Testis (tissue), 2 donors: ENCODE data around the gene ACOX3.

ENCODE experiments used
- CTCF ChIP-seq, 3 experiments: fragments of 450-650 bp in 2 of 3; fragments of 200-600 bp in 1 of 3; sonication (generic) in 1 of 3; IDR thresholded peaks; one replicate each; pipeline ENCODE4 v1.5.1; 2016 to 2019; ENCODE audit warnings: antibody characterized with exemption in 3 of 3, mild to moderate bottlenecking in 2 of 3, moderate library complexity in 1 of 3
- POLR2A ChIP-seq: fragments of 450-650 bp; IDR thresholded peaks from one replicate; pipeline ENCODE4 v1.6.1; 2017; ENCODE audit warnings: antibody characterized with exemption, mild to moderate bottlenecking, moderate library complexity

GRCh38 chr4:8387615-8388527, 52.7 kb downstream of the ACOX3 start:
- TF ChIP-seq CTCF (IDR thresholded peaks at IDR 0.05) (no peak), POLR2A (no peak)
